Heart right ventricle (tissue), 16 donors: ENCODE data around the gene CD9. TPM values are rescaled to one million over a fixed set of nuclear protein-coding genes. Genes with fewer than 3 reads are reported as not detected.
A peak's percentile ranks its signal among the peaks of the same experiment; 100 is the strongest.

Source experiments
- ATAC-seq, 8 donors: fragments of 200-7000 bp; cut with Tn5 transposase; one replicate each; pipeline ENCODE4 v1.9.1; 2020; ENCODE audit warnings: mild to moderate bottlenecking in 8 of 8, moderate library complexity in 8 of 8, moderate number of reproducible peaks in 1 of 8
- DNase-seq, 2 donors: peaks; one replicate each; pipeline ENCODE4 v3.0.0-alpha.2; 2020
- H3K27ac ChIP-seq, 10 donors: fragments of 200-600 bp; sonication (generic) in 2 of 10; one replicate each; pipeline versions ENCODE4 v1.5.0 to v1.8.0; 2020 to 2022; ENCODE audit warnings: mild to moderate bottlenecking in 3 of 10
- H3K27me3 ChIP-seq, 7 donors: fragments of 200-600 bp; one replicate each; pipeline ENCODE4 v1.8.0; 2021 to 2022; ENCODE audit warnings: mild to moderate bottlenecking in 2 of 7
- H3K36me3 ChIP-seq, 9 donors: fragments of 200-600 bp; sonication (generic) in 1 of 9; one replicate each; pipeline versions ENCODE4 v1.5.0 to v1.8.0; 2020 to 2022; ENCODE audit warnings: mild to moderate bottlenecking in 2 of 9
- H3K4me1 ChIP-seq, 9 donors: fragments of 200-600 bp; sonication (generic) in 1 of 9; one replicate each; pipeline versions ENCODE4 v1.5.0 to v1.8.0; 2020 to 2022; ENCODE audit warnings: mild to moderate bottlenecking in 4 of 9
- H3K4me3 ChIP-seq, 10 donors: fragments of 200-600 bp; sonication (generic) in 2 of 10; one replicate each; pipeline versions ENCODE4 v1.5.0 to v1.8.0; 2020 to 2022; ENCODE audit warnings: mild to moderate bottlenecking in 7 of 10, moderate library complexity in 2 of 10
- H3K9me3 ChIP-seq, 11 donors: fragments of 200-600 bp in 10 of 11; sonication (generic) in 2 of 11; one replicate each; pipeline versions ENCODE4 v1.5.0 to v1.8.0; 2013 to 2022; ENCODE audit warnings: mild to moderate bottlenecking in 2 of 11, control low read depth in 1 of 11, moderate library complexity in 1 of 11
- WGBS, 2 donors: extraction: QIAGEN DNeasy Blood & Tissue Kit; methylation state at CpG; one replicate each; pipeline ENCODE4 v1.1.7; 2013; ENCODE audit warnings: inconsistent platforms in 1 of 2; 5-methylcytosine and 5-hydroxymethylcytosine counted together
- intact Hi-C, 10 donors: fragments of 100-400 bp; cut with DNase I; formaldehyde crosslinking; loops; one replicate each; pipeline versions ENCODE4 v1.11.1 to v1.14.2; 2022
- polyA plus RNA-seq, 2 donors: library from polyadenylated mRNA; stranded (reverse); fragments of 200-250 nt; gene quantifications; one replicate each; pipeline ENCODE4 v1.2.3, GENCODE V29; 2013
- total RNA-seq, 10 donors: library from RNA; stranded (reverse); fragmentation: NEBNext Ultra II Directional in 3 of 10; extraction: Animal tissue kit (Norgen Biotek cat#: 25700) in 3 of 10; gene quantifications; one replicate each; pipeline versions ENCODE4 v1.2.1 to v1.2.4, GENCODE V29; 2021 to 2023
- TF ChIP-seq, protein P1 (sequence below), 9 donors: fragments of 200-600 bp; sonication (generic) in 2 of 9; IDR thresholded peaks; one replicate each; pipeline versions ENCODE4 v1.5.0 to v1.8.0; 2021 to 2022; ENCODE audit warnings: antibody characterized with exemption in 9 of 9, mild to moderate bottlenecking in 5 of 9, moderate library complexity in 1 of 9
- donor health status: Arrhythmogenic right ventricular cardiomyopathy.
- donor health status: ischemic (EF 13 %, LVEDD 7.1; RV severe dilation, severe dysfunction).
- donor health status: healthy with polysubstance abuse.
- donor health status: DM: no; HTN: yes; CAD: no.
- donor health status: DM: no; HTN: no; CAD: no.
- donor health status: ischemic (EF 25% LVEDD 6.9; RV normal size, moderate dysfunction).
- donor health status: ischemic (EF 25% LVEDD 5.7; RV mildly dilated, moderate dysfunction).
- donor health status: healthy.
- donor health status: DM: yes; HTN: yes; CAD: no.
- donor health status: Ischemic cardiomyopathy.
- donor health status: ischemic (EF 35%, LVEDD 5.7; RV mildly dilated, moderate dysfunction).
- donor health status: nonischemic (EF 11% LVEDD 7.7; RV severe dilation, severe dysfunction).
- donor health status: DM: yes; HTN: yes; CAD: no.
- donor health status: PGD.
- donor health status: ischemic (EF 29% LVEDD 5.4; RV normal size, mild dysfunction).
- donor health status: nonischemic (EF 23%, LVEDD 6.1; RV moderate dilation, normal function).

CD9 gene
- total and polyA plus RNA-seq, 12 donors, result 24.8 to 109 (median 54.2) TPM

DNA sequence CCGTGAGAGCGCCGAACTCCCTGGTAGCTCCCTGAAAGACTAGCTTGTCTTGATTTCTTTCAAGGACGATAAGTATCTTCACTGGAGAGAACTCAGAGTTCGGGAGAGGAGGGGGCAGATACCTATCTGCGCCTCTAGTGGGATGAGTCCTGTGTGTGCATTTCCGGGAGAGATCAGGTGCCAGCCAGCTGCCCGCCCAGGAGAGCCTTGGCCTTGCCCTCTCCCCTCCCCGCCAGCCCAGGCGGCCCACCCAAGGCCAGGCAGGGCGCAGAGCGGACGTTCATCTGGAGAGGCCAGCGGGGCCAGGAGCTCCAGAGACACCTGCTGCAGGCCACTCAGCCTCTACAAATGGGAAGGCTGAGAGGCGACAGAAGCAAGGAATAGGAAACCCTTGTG lies 1.0 kb downstream of the CD9 start:
- Histone ChIP-seq H3K27me3 (peaks cover 0 to 37% (median 0%) of the 10 kb centered on the region in 7 donors), H3K4me1 (peaks cover 19 to 76% (median 61%) of the 10 kb centered on the region in 9 donors), H3K27ac (peak overlapping the region; percentile 89 to 99 (median 95)), H3K36me3 (no peaks in the 10 kb centered on the region), H3K9me3 (no peaks in the 10 kb centered on the region), H3K4me3 (peak overlapping the region; percentile 65 to 99 (median 90))
- TF ChIP-seq, protein P1, sequence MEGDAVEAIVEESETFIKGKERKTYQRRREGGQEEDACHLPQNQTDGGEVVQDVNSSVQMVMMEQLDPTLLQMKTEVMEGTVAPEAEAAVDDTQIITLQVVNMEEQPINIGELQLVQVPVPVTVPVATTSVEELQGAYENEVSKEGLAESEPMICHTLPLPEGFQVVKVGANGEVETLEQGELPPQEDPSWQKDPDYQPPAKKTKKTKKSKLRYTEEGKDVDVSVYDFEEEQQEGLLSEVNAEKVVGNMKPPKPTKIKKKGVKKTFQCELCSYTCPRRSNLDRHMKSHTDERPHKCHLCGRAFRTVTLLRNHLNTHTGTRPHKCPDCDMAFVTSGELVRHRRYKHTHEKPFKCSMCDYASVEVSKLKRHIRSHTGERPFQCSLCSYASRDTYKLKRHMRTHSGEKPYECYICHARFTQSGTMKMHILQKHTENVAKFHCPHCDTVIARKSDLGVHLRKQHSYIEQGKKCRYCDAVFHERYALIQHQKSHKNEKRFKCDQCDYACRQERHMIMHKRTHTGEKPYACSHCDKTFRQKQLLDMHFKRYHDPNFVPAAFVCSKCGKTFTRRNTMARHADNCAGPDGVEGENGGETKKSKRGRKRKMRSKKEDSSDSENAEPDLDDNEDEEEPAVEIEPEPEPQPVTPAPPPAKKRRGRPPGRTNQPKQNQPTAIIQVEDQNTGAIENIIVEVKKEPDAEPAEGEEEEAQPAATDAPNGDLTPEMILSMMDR (IDR thresholded peaks at IDR 0.05), result no peak
- intact Hi-C loops, result no loop called here
- no peak for DNase-seq
- 26 to 31% methylated on average over 15 of the region's 15 CpGs for WGBS, 2 donors
- peak in 7 of 8 donors; percentile 5 to 17 (median 13) for ATAC-seq

GRCh38 chr12:6201826-6202225 lies 1.6 kb downstream of the CD9 start:
- TF ChIP-seq, protein P1 (IDR thresholded peaks at IDR 0.05), result no peak
- no peak for ATAC-seq
- intact Hi-C loops, result no loop called here
- Histone ChIP-seq H3K9me3 (no peaks in the 10 kb centered on the region), H3K27ac (peak overlapping the region; percentile 89 to 99 (median 95)), H3K4me1 (peaks cover 19 to 80% (median 61%) of the 10 kb centered on the region in 9 donors), H3K27me3 (peaks cover 0 to 37% (median 0%) of the 10 kb centered on the region in 7 donors), H3K4me3 (peak overlapping the region; percentile 65 to 99 (median 90)), H3K36me3 (no peaks in the 10 kb centered on the region)
- WGBS, 2 donors, result 72 to 83% methylated on average over 3 of the region's 3 CpGs
- no peak for DNase-seq

- TF ChIP-seq, protein P1 (IDR thresholded peaks at IDR 0.05), result no peak
- H3K9me3 ChIP-seq, result no peaks in the 10 kb centered on the region
- intact Hi-C loops, result no loop called here
- no peak for ATAC-seq
- H3K27ac ChIP-seq, result peak overlapping the region; percentile 36 to 99 (median 95)
- H3K4me3 ChIP-seq, result peak overlapping the region; percentile 65 to 99 (median 90)
- no peak for DNase-seq
- H3K27me3 ChIP-seq, result peaks cover 0 to 37% (median 0%) of the 10 kb centered on the region in 7 donors
- H3K36me3 ChIP-seq, result peaks cover 0 to under 1% (median 0%) of the 10 kb centered on the region in 9 donors
- WGBS, 2 donors, result 70 to 80% methylated on average over 6 of the region's 6 CpGs
- peaks cover 22 to 84% (median 63%) of the 10 kb centered on the region in 9 donors for H3K4me1 ChIP-seq
These were observed 2.1 kb downstream of the CD9 start for GRCh38 chr12:6202304-6202703.

- Histone ChIP-seq H3K36me3 (peaks cover 0 to 5% (median 0%) of the 10 kb centered on the region in 9 donors), H3K27ac (peak overlapping the region; percentile 36 to 99 (median 95)), H3K27me3 (peaks cover 0 to 37% (median 0%) of the 10 kb centered on the region in 7 donors), H3K9me3 (no peaks in the 10 kb centered on the region), H3K4me1 (peaks cover 22 to 88% (median 68%) of the 10 kb centered on the region in 9 donors), H3K4me3 (peak overlapping the region; percentile 5 to 99 (median 89))
- whole genome bisulfite sequencing, 2 donors, result 64% methylated on average over 3 of the region's 3 CpGs
- no peak for ATAC-seq
- intact Hi-C loops, result no loop called here
- TF ChIP-seq, protein P1 (IDR thresholded peaks at IDR 0.05), result no peak
- DNase-seq, result no peak
These were observed 2.6 kb downstream of the CD9 start for GRCh38 chr12:6202846-6203245.
